Measurements from ENCODE around the gene ANKS1A.

- TF ChIP-seq POLR2A (IDR thresholded peaks at IDR 0.05; ENCODE audit: low read length) (no peak), GATA1 (IDR thresholded peaks at IDR 0.05; ENCODE audit: low read depth, low read length) (no peak)
These were observed 95.4 kb downstream of the ANKS1A start for GRCh38 chr6:34984416-34984815.
